Neuronal stem cell (in vitro differentiated cells): ENCODE data around the gene RNF157.
A peak's percentile ranks its signal among the peaks of the same experiment; 100 is the strongest.
"Not testable (repeated sequence)": the region's sequence is repeated elsewhere in the genome, so short reads cannot be mapped to it uniquely, and the experiment has no call there.

ENCODE experiments used
- DNase-seq: peaks from one replicate; pipeline ENCODE4 v3.0.0-alpha.2; 2013; ENCODE audit warnings: low spot score
- H2AFZ ChIP-seq: one replicate; pipeline ENCODE4 v1.6.1; 2013; ENCODE audit warnings: mild to moderate bottlenecking, low read length, inconsistent platforms
- H2AK5ac ChIP-seq: 2 replicates; pipeline ENCODE4 v1.6.1; 2013; ENCODE audit warnings: low read depth, mild to moderate bottlenecking, inconsistent platforms, low read length, moderate library complexity, mixed read lengths
- H2BK120ac ChIP-seq: 2 replicates; pipeline ENCODE4 v1.6.1; 2013; ENCODE audit warnings: low read depth, mild to moderate bottlenecking, inconsistent platforms, low read length, moderate library complexity, mixed read lengths
- H2BK12ac ChIP-seq: one replicate; pipeline ENCODE4 v1.6.1; 2013; ENCODE audit warnings: low read length, inconsistent platforms
- H2BK15ac ChIP-seq: 2 replicates; pipeline ENCODE4 v1.6.1; 2013; ENCODE audit warnings: mild to moderate bottlenecking, low read length, inconsistent platforms, mixed read lengths
- H2BK5ac ChIP-seq: one replicate; pipeline ENCODE4 v1.6.1; 2013; ENCODE audit warnings: inconsistent platforms, mild to moderate bottlenecking, low read length, moderate library complexity
- H3K14ac ChIP-seq: one replicate; pipeline ENCODE4 v1.6.1; 2013; ENCODE audit warnings: low read length, inconsistent platforms
- H3K18ac ChIP-seq: 2 replicates; pipeline ENCODE4 v1.6.1; 2013; ENCODE audit warnings: low read length, inconsistent platforms
- H3K23ac ChIP-seq: 2 replicates; pipeline ENCODE4 v1.6.1; 2013; ENCODE audit warnings: low read depth, mild to moderate bottlenecking, mixed read lengths, low read length, inconsistent platforms; ENCODE audit not compliant: poor library complexity
- H3K27ac ChIP-seq: replicated peaks from 3 replicates; pipeline ENCODE4 v1.5.1; 2013; ENCODE audit warnings: low read length, inconsistent platforms
- H3K27me3 ChIP-seq, 3 experiments: 2 replicates each; pipeline ENCODE4 v1.6.1; 2013; ENCODE audit warnings: low read length in 3 of 3, mild to moderate bottlenecking in 2 of 3, inconsistent platforms in 1 of 3, low read depth in 1 of 3, mixed read lengths in 1 of 3, moderate library complexity in 1 of 3; ENCODE audit not compliant: control insufficient read depth in 3 of 3, insufficient read depth in 3 of 3
- H3K36me3 ChIP-seq, 2 donors: replicated peaks in 1 of 2; 2 replicates each; pipeline ENCODE4 v1.6.1; 2013; ENCODE audit warnings: low read length in 2 of 2; ENCODE audit not compliant: control insufficient read depth in 2 of 2, insufficient read depth in 2 of 2
- H3K4ac ChIP-seq: 2 replicates; pipeline ENCODE4 v1.6.1; 2013; ENCODE audit warnings: inconsistent platforms, mild to moderate bottlenecking, low read length, moderate library complexity
- H3K4me1 ChIP-seq, 2 donors: 1 replicate in 1 of 2; 2 replicates in 1 of 2; pipeline ENCODE4 v1.6.1; 2013; ENCODE audit warnings: low read length in 2 of 2, low read depth in 1 of 2; ENCODE audit not compliant: control insufficient read depth in 2 of 2, insufficient read depth in 1 of 2
- H3K4me2 ChIP-seq: one replicate; pipeline ENCODE4 v1.6.1; 2013; ENCODE audit warnings: mild to moderate bottlenecking, low read length, inconsistent platforms; ENCODE audit not compliant: insufficient read depth, poor library complexity, severe bottlenecking
- H3K4me3 ChIP-seq, 2 donors: 2 replicates each; pipeline ENCODE4 v1.5.1; 2013; ENCODE audit warnings: low read length in 2 of 2, mild to moderate bottlenecking in 2 of 2, inconsistent platforms in 1 of 2, moderate library complexity in 1 of 2
- H3K79me1 ChIP-seq: one replicate; pipeline ENCODE4 v1.6.1; 2013; ENCODE audit warnings: low read depth, mild to moderate bottlenecking, inconsistent platforms, low read length, moderate library complexity
- H3K9ac ChIP-seq: one replicate; pipeline ENCODE4 v1.6.1; 2013; ENCODE audit warnings: mild to moderate bottlenecking, low read depth, low read length, inconsistent platforms; ENCODE audit not compliant: poor library complexity
- H3K9me3 ChIP-seq, 2 donors: replicated peaks in 1 of 2; 2 replicates each; pipeline versions ENCODE3 to v1.6.1; 2013; ENCODE audit warnings: low read length in 2 of 2, mild to moderate bottlenecking in 2 of 2, inconsistent platforms in 1 of 2, low read depth in 1 of 2, mixed read lengths in 1 of 2, moderate library complexity in 1 of 2; ENCODE audit not compliant: control insufficient read depth in 2 of 2, insufficient read depth in 1 of 2
- H4K8ac ChIP-seq: one replicate; pipeline ENCODE4 v1.6.1; 2013; ENCODE audit warnings: low read depth, mild to moderate bottlenecking, inconsistent platforms, low read length, moderate library complexity
- H4K91ac ChIP-seq: one replicate; pipeline ENCODE4 v1.6.1; 2013; ENCODE audit warnings: low read length, low read depth, mild to moderate bottlenecking, inconsistent platforms; ENCODE audit not compliant: poor library complexity
- WGBS, 2 donors: extraction: QIAGEN DNeasy Blood & Tissue Kit; methylation state at CpG; one replicate each; pipeline ENCODE4 v1.1.7; 2013; ENCODE audit warnings: missing lambda C conversion rate in 2 of 2, mixed read lengths in 1 of 2; ENCODE audit not compliant: insufficient read length in 2 of 2, insufficient replicate concordance in 1 of 2; ENCODE audit errors: extremely low coverage in 2 of 2; 5-methylcytosine and 5-hydroxymethylcytosine counted together

The RNF157 gene

DNA sequence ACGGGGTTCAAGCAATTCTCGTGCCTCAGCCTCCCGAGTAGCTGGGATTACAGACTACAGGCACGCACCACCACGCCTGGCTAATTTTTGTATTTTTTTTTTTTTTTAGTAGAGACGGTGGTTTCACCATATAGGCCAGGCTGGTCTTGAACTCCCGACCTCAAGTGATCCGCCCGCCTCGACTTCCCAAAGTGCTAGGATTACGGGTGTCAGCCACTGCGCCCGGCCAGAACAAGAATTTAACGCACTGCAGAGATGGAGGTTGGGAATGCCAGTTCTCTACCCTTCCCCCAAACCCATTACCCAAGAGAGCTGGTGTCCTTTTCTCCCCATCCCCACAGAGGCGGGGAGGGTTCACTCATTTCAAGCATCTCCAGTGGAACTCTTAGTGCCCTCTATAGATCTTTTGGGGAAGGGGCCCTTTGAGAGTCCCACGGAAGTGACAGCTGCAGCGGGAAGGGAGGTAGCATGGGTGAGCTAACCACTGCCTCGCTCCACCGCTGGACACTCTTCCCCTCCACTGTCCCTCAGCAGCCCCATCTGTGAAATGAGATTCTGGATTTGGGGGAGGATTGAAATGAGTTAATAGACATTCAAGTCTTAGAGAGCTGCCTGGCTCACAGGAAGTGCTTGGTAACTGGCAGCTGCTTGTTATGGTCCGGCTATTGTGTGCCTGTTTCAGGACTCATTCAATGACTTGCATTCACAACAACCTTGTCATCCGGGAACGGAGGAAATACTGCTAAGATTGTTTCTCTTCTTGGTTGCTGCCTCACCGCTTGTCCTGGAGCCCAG lies 21.3 kb upstream of the RNF157 start:
- Histone ChIP-seq H3K4me1 (peaks cover 17 to 31% of the 10 kb centered on the region in 2 donors), H2BK120ac (no peak overlapping the region), H3K9me3 (peaks cover 0 to 2% of the 10 kb centered on the region in 2 donors), H3K4me2 (no peak overlapping the region), H2AFZ (peak overlapping the region; percentile 85), H3K36me3 (peaks cover 0 to 3% of the 10 kb centered on the region in 2 donors), H3K18ac (no peak overlapping the region), H2BK15ac (no peak overlapping the region), H3K79me1 (peaks cover 3% of the 10 kb centered on the region), H4K91ac (no peak overlapping the region), H3K4me3 (peak overlapping the region in 1 of 2 donors; percentile 11), H2BK5ac (no peak overlapping the region), H3K4ac (no peak overlapping the region), H3K14ac (no peak overlapping the region), H3K27ac (no peak overlapping the region), H3K27me3 (no peaks in the 10 kb centered on the region), H3K23ac (no peak overlapping the region), H2BK12ac (no peak overlapping the region), H3K9ac (no peak overlapping the region), H4K8ac (no peak overlapping the region), H2AK5ac (no peak overlapping the region)
- no CpG with 5 or more reads among the region's 23 CpGs for WGBS, 2 donors
- no peak for DNase-seq

DNA sequence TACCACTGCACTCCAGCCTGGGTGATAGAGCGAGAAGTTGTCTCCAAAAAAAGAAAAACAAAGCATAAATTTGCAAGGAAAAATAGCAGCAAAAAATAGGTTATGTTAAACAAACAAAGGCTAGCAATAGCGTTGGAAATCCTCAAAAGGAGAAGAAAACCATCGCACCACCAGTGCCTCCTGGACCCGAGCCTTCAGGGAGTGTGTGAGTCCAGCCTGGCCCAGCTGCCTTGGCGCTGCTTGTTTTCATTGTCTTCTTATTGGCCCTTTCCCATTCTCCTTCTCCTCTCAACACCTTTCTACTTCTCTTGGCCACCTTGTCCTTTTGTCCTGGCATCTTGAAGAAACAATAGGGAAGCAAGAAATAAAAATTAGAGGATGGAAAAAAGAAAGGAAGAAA lies 20.4 kb upstream of the RNF157 start:
- Histone ChIP-seq H2BK120ac (no peak overlapping the region), H3K4ac (no peak overlapping the region), H3K4me2 (no peak overlapping the region), H2BK15ac (no peak overlapping the region), H3K23ac (no peak overlapping the region), H2AK5ac (no peak overlapping the region), H3K18ac (no peak overlapping the region), H3K9me3 (peaks cover 0 to 4% of the 10 kb centered on the region in 2 donors), H3K79me1 (peaks cover under 1% of the 10 kb centered on the region), H4K91ac (no peak overlapping the region), H3K4me1 (peaks cover 14 to 30% of the 10 kb centered on the region in 2 donors), H2AFZ (peak overlapping the region; percentile 5), H3K27me3 (no peaks in the 10 kb centered on the region), H2BK12ac (no peak overlapping the region), H3K36me3 (no peaks in the 10 kb centered on the region), H2BK5ac (no peak overlapping the region), H3K27ac (no peak overlapping the region), H4K8ac (no peak overlapping the region), H3K9ac (no peak overlapping the region), H3K4me3 (no peak overlapping the region), H3K14ac (no peak overlapping the region)
- DNase-seq, result no peak
- no CpG with 5 or more reads among the region's 5 CpGs for WGBS, 2 donors

DNA sequence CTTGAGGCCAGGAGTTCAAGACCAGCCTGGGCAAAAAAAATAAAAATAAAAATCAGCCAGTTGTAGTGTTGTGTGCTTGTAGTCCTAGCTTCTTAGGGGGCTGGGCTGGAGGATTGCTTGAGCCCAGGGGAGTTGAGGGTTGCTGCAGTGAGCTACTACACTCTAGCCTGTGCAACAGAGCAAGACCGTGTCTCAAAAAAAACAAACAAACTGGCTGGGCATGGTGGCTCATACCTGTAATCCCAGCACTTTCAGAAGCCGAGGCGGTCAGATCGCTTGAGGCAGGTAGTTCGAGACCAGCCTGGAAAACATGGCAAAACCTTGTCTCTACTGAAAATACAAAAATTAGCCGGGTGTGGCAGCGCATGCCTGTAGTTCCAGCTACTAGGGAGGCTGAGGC lies 19.9 kb upstream of the RNF157 start:
- H2BK5ac ChIP-seq, result no peak overlapping the region
- no peak overlapping the region for H2BK12ac ChIP-seq
- no peak overlapping the region for H2AFZ ChIP-seq
- H3K4ac ChIP-seq, result no peak overlapping the region
- no peak overlapping the region for H2BK120ac ChIP-seq
- H3K27ac ChIP-seq, result no peak overlapping the region
- no peak overlapping the region for H3K14ac ChIP-seq
- no peaks in the 10 kb centered on the region for H3K36me3 ChIP-seq
- no peak overlapping the region for H3K9ac ChIP-seq
- no peak overlapping the region for H4K8ac ChIP-seq
- H3K27me3 ChIP-seq, result no peaks in the 10 kb centered on the region
- H3K18ac ChIP-seq, result no peak overlapping the region
- peaks cover 14 to 30% of the 10 kb centered on the region in 2 donors for H3K4me1 ChIP-seq
- peaks cover 0 to 4% of the 10 kb centered on the region in 2 donors for H3K9me3 ChIP-seq
- H2AK5ac ChIP-seq, result peak overlapping the region; percentile 47
- no peak for DNase-seq
- no CpG with 5 or more reads among the region's 7 CpGs for WGBS, 2 donors
- H3K4me3 ChIP-seq, result no peak overlapping the region
- H3K79me1 ChIP-seq, result no peaks in the 10 kb centered on the region
- no peak overlapping the region for H3K4me2 ChIP-seq
- H4K91ac ChIP-seq, result no peak overlapping the region
- H2BK15ac ChIP-seq, result no peak overlapping the region
- no peak overlapping the region for H3K23ac ChIP-seq

DNA sequence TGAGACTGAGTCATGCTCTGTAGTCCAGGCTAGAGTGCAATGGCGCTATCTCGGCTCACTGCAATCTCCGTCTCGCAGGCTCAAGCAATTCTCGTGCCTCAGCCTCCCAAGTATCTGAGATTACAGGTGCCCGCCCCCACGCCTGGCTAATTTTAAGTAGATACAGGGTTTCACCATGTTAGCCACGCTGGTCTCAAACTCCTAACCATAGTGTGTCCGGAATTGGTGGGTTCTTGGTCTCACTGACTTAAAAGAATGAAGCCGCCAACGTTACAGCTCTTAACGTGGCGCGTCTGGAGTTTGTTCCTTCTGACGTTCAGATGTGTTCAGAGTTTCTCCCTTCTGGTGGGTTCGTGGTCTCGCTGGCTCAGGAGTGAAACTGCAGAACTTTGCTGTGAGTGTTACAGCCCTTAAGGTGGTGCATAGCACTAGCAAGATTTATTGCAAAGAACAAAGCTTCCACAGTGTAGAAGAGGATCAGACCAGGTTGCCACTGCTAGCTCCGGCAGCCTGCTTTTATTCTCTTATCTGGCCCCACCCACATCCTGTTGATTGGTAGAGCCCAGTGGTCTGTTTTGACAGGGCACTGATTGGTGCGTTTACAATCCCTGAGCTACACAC lies 16.2 kb upstream of the RNF157 start:
- H3K79me1 ChIP-seq, H3K9me3 ChIP-seq, H3K36me3 ChIP-seq, H3K14ac ChIP-seq, H3K4ac ChIP-seq, H3K27me3 ChIP-seq, H3K18ac ChIP-seq, H2BK15ac ChIP-seq, DNase-seq, H4K8ac ChIP-seq, H3K4me3 ChIP-seq, H4K91ac ChIP-seq, H2AFZ ChIP-seq, H3K27ac ChIP-seq, H2BK120ac ChIP-seq, H2AK5ac ChIP-seq, H2BK5ac ChIP-seq, H2BK12ac ChIP-seq, H3K23ac ChIP-seq, H3K9ac ChIP-seq, H3K4me2 ChIP-seq: not testable (repeated sequence)
- H3K4me1 ChIP-seq, result peaks cover 10 to 18% of the 10 kb centered on the region in 2 donors
- no CpG with 5 or more reads among the region's 19 CpGs for WGBS, 2 donors
